Immature natural killer cell (primary cell): ENCODE results near the gene RETN. TPM values are rescaled to one million over a fixed set of nuclear protein-coding genes. Genes with fewer than 3 reads are reported as not detected.

ENCODE experiments used
- DNase-seq, 3 donors: peaks; one replicate each; pipeline ENCODE4 v3.0.0; 2022; ENCODE audit warnings: mixed read lengths in 1 of 3
- H3K27ac Mint-ChIP-seq, 6 donors: one replicate each; pipeline ENCODE4 v1.8.0; 2020; ENCODE audit warnings: mixed read lengths in 6 of 6, mild to moderate bottlenecking in 5 of 6, inconsistent platforms in 4 of 6, moderate library complexity in 3 of 6
- H3K27me3 Mint-ChIP-seq, 3 donors: one replicate each; pipeline ENCODE4 v1.8.0; 2020 to 2021; ENCODE audit warnings: low read depth in 3 of 3, mild to moderate bottlenecking in 3 of 3, mixed read lengths in 3 of 3, moderate library complexity in 3 of 3, inconsistent platforms in 1 of 3
- H3K36me3 Mint-ChIP-seq, 3 donors: one replicate each; pipeline ENCODE4 v1.8.0; 2020; ENCODE audit warnings: mixed read lengths in 3 of 3, inconsistent platforms in 2 of 3, mild to moderate bottlenecking in 2 of 3
- H3K4me1 Mint-ChIP-seq, 2 donors: one replicate each; pipeline ENCODE4 v1.8.0; 2020; ENCODE audit warnings: inconsistent platforms in 2 of 2, mild to moderate bottlenecking in 2 of 2, mixed read lengths in 2 of 2, moderate library complexity in 1 of 2
- H3K4me3 Mint-ChIP-seq, 5 donors: one replicate each; pipeline ENCODE4 v1.8.0; 2020; ENCODE audit warnings: mild to moderate bottlenecking in 5 of 5, mixed read lengths in 5 of 5, inconsistent platforms in 3 of 5, moderate library complexity in 3 of 5
- H3K9me3 Mint-ChIP-seq, 6 donors: one replicate each; pipeline ENCODE4 v1.8.0; 2020; ENCODE audit warnings: mild to moderate bottlenecking in 6 of 6, mixed read lengths in 6 of 6, inconsistent platforms in 4 of 6, moderate library complexity in 3 of 6
- polyA plus RNA-seq, 3 donors: library from polyadenylated mRNA; unstranded; fragments of 300-500 nt; fragmentation: Illumina TruSeq; gene quantifications; one replicate each; pipeline ENCODE4 v1.2.3, GENCODE V29; 2021

Gene RETN
- polyA plus RNA-seq = 1 to 10 TPM in 1 of 3 donors, not detected in 2; 1.4 TPM

- Mint-ChIP-seq H3K27me3 (peaks cover 3 to 18% (median 9%) of the 10 kb centered on the region in 3 donors), H3K36me3 (no peaks in the 10 kb centered on the region), H3K27ac (no peak within 1 kb of the TSS), H3K9me3 (no peaks in the 10 kb centered on the region), H3K4me1 (no peaks in the 10 kb centered on the region), H3K4me3 (peak within 1 kb of the TSS in 1 of 5 donors; percentile 11)
- no peak for DNase-seq
Observed at GRCh38 chr19:7668842-7669241, at the start of gene RETN. RETN (plus strand) TSS chr19:7669049; CDS start chr19:7669327, 278 bp downstream.

GRCh38 chr19:7619671-7620441 is 49.0 kb upstream of the RETN start:
- peaks cover 17 to 21% (median 19%) of the 10 kb centered on the region in 3 donors for H3K36me3 Mint-ChIP-seq
- no peaks in the 10 kb centered on the region for H3K9me3 Mint-ChIP-seq
- peaks cover 0 to 5% of the 10 kb centered on the region in 2 donors for H3K4me1 Mint-ChIP-seq
- peaks cover 0 to 1% (median 0%) of the 10 kb centered on the region in 3 donors for H3K27me3 Mint-ChIP-seq
- no peak overlapping the region for H3K27ac Mint-ChIP-seq
- H3K4me3 Mint-ChIP-seq = no peak overlapping the region
- DNase-seq = no peak

- Mint-ChIP-seq H3K4me3 (no peak overlapping the region), H3K27ac (no peak overlapping the region), H3K9me3 (no peaks in the 10 kb centered on the region), H3K4me1 (peaks cover 0 to 5% of the 10 kb centered on the region in 2 donors), H3K36me3 (peaks cover 17 to 21% (median 19%) of the 10 kb centered on the region in 3 donors), H3K27me3 (peaks cover 0 to 3% (median 1%) of the 10 kb centered on the region in 3 donors)
- DNase-seq = no peak
Observed at GRCh38 chr19:7620442-7621412, 48.1 kb upstream of the RETN start.

DNA sequence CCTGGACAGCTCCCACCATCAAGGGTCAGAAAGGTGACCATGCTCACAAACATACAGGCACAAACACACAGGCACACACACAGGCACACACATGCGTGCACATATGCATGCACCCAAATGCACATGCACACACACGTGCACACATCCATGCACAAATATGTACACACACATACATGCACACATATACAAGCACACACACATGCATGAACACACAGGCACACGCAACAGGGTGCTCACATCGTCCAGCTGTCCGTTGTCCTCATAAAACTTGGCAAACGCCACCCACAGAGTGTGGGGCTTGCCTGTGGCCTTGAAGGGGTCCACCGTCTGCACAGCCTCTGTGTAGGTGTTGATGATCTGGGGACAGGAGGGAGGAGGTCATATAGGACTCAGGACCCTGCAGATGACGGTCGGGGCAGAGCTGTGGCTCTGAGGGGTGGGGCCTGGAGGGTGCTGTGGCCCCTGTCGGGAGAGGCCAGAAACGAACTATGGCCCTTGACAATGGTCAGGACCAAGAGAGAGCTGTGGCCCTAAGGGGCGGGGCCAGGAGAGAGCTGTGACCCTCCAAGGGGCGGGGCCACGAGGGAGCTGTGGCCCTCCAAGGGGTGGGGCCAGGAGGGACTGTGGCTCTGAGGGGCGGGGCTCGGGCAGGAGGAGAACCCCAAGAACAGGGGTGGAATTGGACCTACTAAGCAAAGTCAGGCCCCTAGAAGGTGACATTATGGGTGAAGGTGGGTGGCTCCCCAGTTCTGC is 45.7 kb upstream of the RETN start:
- H3K9me3 Mint-ChIP-seq = no peaks in the 10 kb centered on the region
- peaks cover 6 to 17% of the 10 kb centered on the region in 2 donors for H3K4me1 Mint-ChIP-seq
- no peak overlapping the region for H3K4me3 Mint-ChIP-seq
- peaks cover 0 to 3% (median under 1%) of the 10 kb centered on the region in 3 donors for H3K27me3 Mint-ChIP-seq
- no peak overlapping the region for H3K27ac Mint-ChIP-seq
- no peak for DNase-seq
- peaks cover 17 to 24% (median 19%) of the 10 kb centered on the region in 3 donors for H3K36me3 Mint-ChIP-seq

DNA sequence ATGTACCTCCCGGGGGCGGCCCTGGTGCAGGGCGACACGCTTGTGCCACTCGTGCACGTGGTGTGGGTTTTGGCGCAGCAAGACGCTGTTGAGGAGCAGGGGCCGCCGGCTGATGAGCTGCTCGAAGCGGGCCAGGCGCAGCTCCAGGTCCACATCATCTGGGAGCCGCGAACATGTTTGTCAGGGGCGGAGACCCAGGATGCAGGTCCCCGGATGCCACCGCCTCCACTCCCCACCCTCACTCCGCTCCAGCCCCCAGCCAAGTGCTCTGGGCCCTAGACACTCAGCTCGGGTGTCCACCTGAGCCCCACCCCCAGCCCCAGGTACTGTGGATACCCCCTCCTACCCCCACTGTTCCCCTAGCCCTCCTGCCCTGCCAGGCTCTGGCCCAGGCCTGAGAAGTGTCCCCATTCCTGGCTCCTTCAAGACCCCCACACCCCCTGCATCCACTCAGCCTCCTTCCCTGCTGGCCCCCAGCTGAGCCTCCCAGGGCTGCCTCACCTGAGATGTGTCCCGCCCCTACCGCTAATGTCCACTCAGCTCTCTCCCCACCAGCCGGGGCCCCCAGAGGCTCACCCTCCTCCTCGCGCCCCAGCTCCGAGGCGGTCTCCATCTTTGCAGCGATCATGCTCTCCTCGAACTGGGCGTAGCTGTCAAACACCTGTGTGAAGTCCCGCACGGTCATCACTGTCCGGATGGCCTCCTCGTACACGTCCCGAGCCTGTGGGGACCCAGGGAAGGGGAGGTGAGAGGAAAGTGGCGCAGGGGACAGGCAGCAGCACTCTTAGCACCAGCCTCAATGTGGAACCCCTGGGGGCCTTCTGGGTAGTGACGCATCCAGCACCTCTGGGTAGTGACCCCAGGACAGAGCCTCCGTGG is 44.9 kb upstream of the RETN start:
- Mint-ChIP-seq H3K27ac (no peak overlapping the region), H3K36me3 (peaks cover 8 to 21% (median 11%) of the 10 kb centered on the region in 3 donors), H3K27me3 (peaks cover under 1 to 9% (median 2%) of the 10 kb centered on the region in 3 donors), H3K4me3 (no peak overlapping the region), H3K9me3 (no peaks in the 10 kb centered on the region), H3K4me1 (peaks cover 15 to 25% of the 10 kb centered on the region in 2 donors)
- DNase-seq = no peak

DNA sequence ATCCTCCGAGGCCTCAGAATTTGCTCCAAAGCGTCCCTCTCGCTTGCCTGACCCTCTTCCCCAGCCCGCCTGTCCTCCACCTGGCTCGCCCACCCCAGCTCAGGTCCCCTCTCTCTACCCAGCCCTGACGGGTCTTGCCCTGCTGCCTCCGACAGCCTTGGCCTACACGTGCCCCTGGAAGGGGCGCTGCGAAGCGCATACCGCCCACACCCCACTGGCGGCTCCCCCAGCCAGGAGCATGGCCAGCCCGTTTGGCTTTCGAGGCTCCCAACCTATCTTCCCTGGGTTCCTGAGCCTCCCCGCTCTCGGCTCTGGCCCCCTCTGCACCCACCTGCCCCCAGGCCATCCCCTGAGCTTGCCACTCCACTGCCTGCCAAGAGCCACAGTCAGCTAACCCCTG is 44.0 kb upstream of the RETN start:
- no peaks in the 10 kb centered on the region for H3K9me3 Mint-ChIP-seq
- no peak overlapping the region for H3K4me3 Mint-ChIP-seq
- peaks cover 23 to 34% of the 10 kb centered on the region in 2 donors for H3K4me1 Mint-ChIP-seq
- no peak for DNase-seq
- peaks cover 11 to 23% (median 14%) of the 10 kb centered on the region in 3 donors for H3K36me3 Mint-ChIP-seq
- peaks cover 8 to 16% (median 9%) of the 10 kb centered on the region in 3 donors for H3K27me3 Mint-ChIP-seq
- peak overlapping the region in 1 of 6 donors; percentile 50 for H3K27ac Mint-ChIP-seq

DNA sequence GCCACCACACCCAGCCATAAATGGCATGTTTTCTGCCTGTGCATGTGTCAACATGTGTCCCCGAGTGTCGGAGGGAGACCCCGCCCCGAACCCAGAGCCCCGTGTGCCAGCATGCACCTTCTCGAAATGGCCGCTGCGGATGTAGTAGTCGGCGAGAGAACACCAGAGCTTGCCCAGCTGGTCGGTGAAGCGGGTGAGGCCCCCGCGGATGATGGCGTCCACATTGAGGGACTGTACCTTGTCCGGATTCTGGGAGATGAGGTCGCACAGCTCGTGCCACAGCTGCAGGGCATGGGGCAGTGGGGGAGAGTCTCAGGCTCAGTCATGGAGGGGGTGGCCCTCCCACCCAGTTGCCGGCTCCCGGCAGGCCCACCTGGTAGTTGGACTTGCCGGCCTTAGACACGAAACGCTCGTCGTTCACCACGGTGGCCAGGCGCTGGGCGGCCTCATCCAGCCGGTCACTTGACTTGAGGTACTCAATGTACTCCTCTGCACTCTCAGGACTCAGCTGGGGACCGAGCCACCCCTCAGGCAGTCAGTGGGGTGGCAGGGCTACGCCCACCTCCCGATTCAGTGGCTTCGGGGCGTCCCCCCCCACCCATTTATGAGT is 43.0 kb upstream of the RETN start:
- H3K4me1 Mint-ChIP-seq = peaks cover 34 to 44% of the 10 kb centered on the region in 2 donors
- H3K27ac Mint-ChIP-seq = no peak overlapping the region

GRCh38 chr19:7627166-7627565 is 41.7 kb upstream of the RETN start:
- no peak overlapping the region for H3K27ac Mint-ChIP-seq
- H3K36me3 Mint-ChIP-seq = peaks cover 4 to 14% (median 10%) of the 10 kb centered on the region in 3 donors
- peak overlapping the region in 1 of 5 donors; percentile 21 for H3K4me3 Mint-ChIP-seq
- H3K4me1 Mint-ChIP-seq = peaks cover 36 to 50% of the 10 kb centered on the region in 2 donors
- peaks cover 9 to 16% (median 11%) of the 10 kb centered on the region in 3 donors for H3K27me3 Mint-ChIP-seq
- no peaks in the 10 kb centered on the region for H3K9me3 Mint-ChIP-seq
- no peak for DNase-seq

More for the DNA sequence above, 43.0 kb upstream of the RETN start:
- Mint-ChIP-seq H3K4me3 (no peak overlapping the region), H3K36me3 (peaks cover 11 to 23% (median 14%) of the 10 kb centered on the region in 3 donors), H3K9me3 (no peaks in the 10 kb centered on the region), H3K27me3 (peaks cover 9 to 16% (median 11%) of the 10 kb centered on the region in 3 donors)
- no peak for DNase-seq

DNA sequence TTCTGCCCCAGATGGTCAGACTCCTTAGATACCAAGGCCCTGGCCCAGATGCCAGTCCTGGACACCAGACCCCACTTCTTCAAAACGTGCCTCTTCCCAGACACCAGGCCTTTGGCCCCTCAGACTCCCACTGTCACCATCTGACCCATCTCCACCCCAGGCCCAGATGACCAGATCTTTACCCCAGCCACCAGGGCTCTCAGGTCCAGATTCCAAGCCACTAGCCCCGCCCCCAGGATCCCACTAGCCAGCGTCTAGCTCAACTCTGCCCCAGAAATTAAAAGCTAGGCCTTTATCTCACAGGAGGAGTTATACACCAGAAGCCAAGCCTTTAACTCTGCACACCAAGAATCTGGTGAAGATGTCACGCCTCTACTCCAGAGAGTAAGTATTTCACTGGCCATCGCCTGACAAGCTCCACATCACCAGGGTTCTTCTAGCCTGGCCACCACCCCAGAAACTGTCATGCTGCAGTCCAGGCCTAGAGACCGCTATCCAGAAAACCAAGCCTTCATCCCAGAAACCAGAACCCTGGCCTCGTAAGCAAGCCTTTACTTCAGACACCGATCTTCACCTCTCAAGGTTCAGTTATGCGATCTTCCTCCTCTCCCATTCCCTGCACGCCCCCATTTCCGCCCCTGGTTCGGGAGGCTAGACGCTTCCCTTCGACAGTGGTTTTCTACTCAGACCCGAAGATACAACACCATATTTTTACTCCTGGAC is 40.1 kb upstream of the RETN start:
- Mint-ChIP-seq H3K27me3 (peaks cover 9 to 16% (median 11%) of the 10 kb centered on the region in 3 donors), H3K4me1 (peaks cover 36 to 45% of the 10 kb centered on the region in 2 donors), H3K9me3 (no peaks in the 10 kb centered on the region)

DNA sequence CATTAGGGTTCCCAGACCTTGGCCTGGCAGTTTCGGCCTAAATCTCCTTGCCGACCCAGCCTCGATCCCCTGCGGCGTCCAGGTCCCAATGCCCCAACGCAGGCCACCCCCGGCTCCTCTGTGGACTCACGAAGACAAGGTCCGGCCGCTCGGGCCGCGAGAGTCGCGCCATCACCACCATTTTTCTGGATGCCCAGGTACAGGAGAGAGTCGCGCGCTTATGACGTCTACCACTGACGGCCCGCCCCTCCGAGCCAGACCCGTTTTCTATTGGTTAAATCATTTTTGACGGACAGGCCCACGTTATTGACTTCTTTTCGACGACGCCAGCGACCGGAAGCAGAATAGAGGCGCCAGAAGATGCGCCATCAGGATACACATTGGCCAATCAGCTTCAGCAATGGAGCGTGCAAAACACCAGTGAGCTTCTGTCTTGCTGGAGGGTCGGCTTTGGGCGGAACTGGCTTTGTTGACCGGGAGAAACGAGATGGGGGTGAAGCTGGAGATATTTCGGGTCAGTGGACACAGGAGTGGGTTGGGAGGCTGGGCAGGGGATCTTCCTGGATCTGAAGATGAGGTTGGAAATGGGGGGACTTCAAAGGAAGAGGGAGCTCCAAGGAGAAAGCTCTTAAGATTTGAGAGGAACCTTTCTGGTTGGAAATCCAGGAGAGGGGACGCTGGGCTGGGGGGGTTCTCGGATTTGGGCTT is 39.3 kb upstream of the RETN start, which contains the start of the genes PET100 and XAB2:
TSS of gene PET100 (plus strand) at position 447 of the 708 bp plus-strand sequence. CDS start at position 488, 41 bp downstream.
TSS of gene XAB2 (minus strand) at position 199 of the 708 bp plus-strand sequence. CDS start at position 181, 18 bp downstream.
- Mint-ChIP-seq H3K9me3 (no peaks in the 10 kb centered on the region), H3K27ac (peak within 1 kb of the TSS; percentile 98 to 100 (median 99)), H3K4me1 (peaks cover 36 to 45% of the 10 kb centered on the region in 2 donors), H3K4me3 (peak within 1 kb of the TSS; percentile 90 to 100 (median 94)), H3K36me3 (peaks cover 0 to 7% (median 6%) of the 10 kb centered on the region in 3 donors), H3K27me3 (peaks cover 9 to 16% (median 11%) of the 10 kb centered on the region in 3 donors)
- DNase-seq = peak; percentile 95 to 97 (median 97)

More for the DNA sequence above, 40.1 kb upstream of the RETN start:
- DNase-seq = no peak
- Mint-ChIP-seq H3K36me3 (peaks cover 0 to 7% (median 6%) of the 10 kb centered on the region in 3 donors), H3K4me3 (peak overlapping the region; percentile 90 to 100 (median 94)), H3K27ac (peak overlapping the region; percentile 98 to 100 (median 99))

GRCh38 chr19:7631577-7631976 is 37.3 kb upstream of the RETN start:
- Mint-ChIP-seq H3K4me3 (peak overlapping the region in 2 of 5 donors; percentile 38 to 46), H3K36me3 (peaks cover 0 to 7% (median 6%) of the 10 kb centered on the region in 3 donors), H3K4me1 (peaks cover 50 to 55% of the 10 kb centered on the region in 2 donors), H3K27me3 (peaks cover 11 to 13% (median 11%) of the 10 kb centered on the region in 3 donors), H3K9me3 (no peaks in the 10 kb centered on the region), H3K27ac (peak overlapping the region in 1 of 6 donors; percentile 28)
- no peak for DNase-seq
